PC-3 (cell line): ENCODE measurements around the gene PACRG. TPM values are rescaled to one million over a fixed set of nuclear protein-coding genes. Genes with fewer than 3 reads are reported as not detected.

Source experiments
- ATAC-seq: fragments of 200-7000 bp; cut with Tn5 transposase; 2 replicates; pipeline ENCODE4 v1.9.1; 2020; ENCODE audit warnings: mild to moderate bottlenecking, moderate library complexity
- BruUV-seq: library from RNA; stranded (reverse); fragments of 400-500 nt; replicated peaks from 2 replicates; lab custom pipeline; 2021; lab: Mats Ljungman, UMichigan
- CTCF ChIA-PET: fragments of 300-600 bp; sonication (Branson Sonifier 250); formaldehyde crosslinking; loops from one replicate; lab custom pipeline; 2022; ENCODE audit warnings: antibody characterized with exemption; lab: Charles Lee
- POLR2A ChIA-PET: fragments of 300-600 bp; sonication (Branson Sonifier 250); formaldehyde crosslinking; loops from one replicate; lab custom pipeline; 2022; ENCODE audit warnings: antibody characterized with exemption; ENCODE audit not compliant: unreplicated experiment; lab: Charles Lee
- DNase-seq: peaks from one replicate; pipeline ENCODE4 v3.0.0-alpha.2; 2015
- H2AFZ ChIP-seq: fragments of 300-600 bp; sonication (generic); 2 replicates; pipeline ENCODE4 v1.6.0; 2016; ENCODE audit warnings: antibody characterized with exemption, low read length
- H3F3A ChIP-seq: fragments of 300-600 bp; sonication (generic); one replicate; pipeline ENCODE4 v1.6.0; 2017; ENCODE audit warnings: antibody characterized with exemption, low read length, control low read depth, mild to moderate bottlenecking; ENCODE audit not compliant: unreplicated experiment
- H3K27ac ChIP-seq: fragments of 300-600 bp; sonication (generic); 2 replicates; pipeline ENCODE4 v1.5.1; 2016; ENCODE audit warnings: mild to moderate bottlenecking, low read length
- H3K27me3 ChIP-seq: fragments of 300-600 bp; sonication (generic); 2 replicates; pipeline ENCODE4 v1.6.1; 2016; ENCODE audit warnings: low read length, mixed read lengths
- H3K36me3 ChIP-seq: fragments of 300-600 bp; sonication (generic); 2 replicates; pipeline ENCODE4 v1.6.1; 2016; ENCODE audit warnings: low read depth, mixed run types, low read length, mixed read lengths
- H3K4me1 ChIP-seq: fragments of 300-600 bp; sonication (generic); 2 replicates; pipeline ENCODE4 v1.5.1; 2016; ENCODE audit warnings: low read length; ENCODE audit not compliant: insufficient read depth
- H3K4me2 ChIP-seq: fragments of 300-600 bp; sonication (generic); 2 replicates; pipeline ENCODE4 v1.6.0; 2016; ENCODE audit warnings: low read length
- H3K4me3 ChIP-seq: fragments of 300-600 bp; sonication (generic); 2 replicates; pipeline ENCODE4 v1.5.1; 2016; ENCODE audit warnings: mild to moderate bottlenecking, low read length, mixed read lengths
- H3K79me2 ChIP-seq: fragments of 300-600 bp; sonication (generic); 2 replicates; pipeline ENCODE4 v1.6.1; 2017; ENCODE audit warnings: low read length, mixed read lengths
- H3K9ac ChIP-seq: fragments of 300-600 bp; sonication (generic); 2 replicates; pipeline ENCODE4 v1.6.0; 2016; ENCODE audit warnings: mild to moderate bottlenecking, low read length
- H3K9me2 ChIP-seq: fragments of 300-600 bp; sonication (generic); replicated peaks from 2 replicates; pipeline ENCODE4 v1.6.1; 2016; ENCODE audit warnings: mixed run types, low read length, mixed read lengths
- H3K9me3 ChIP-seq: fragments of 300-600 bp; sonication (generic); 2 replicates; pipeline ENCODE4 v1.6.1; 2016; ENCODE audit warnings: low read length, mixed read lengths
- H4K20me1 ChIP-seq: fragments of 300-600 bp; sonication (generic); 2 replicates; pipeline ENCODE4 v1.6.1; 2016; ENCODE audit warnings: low read length, mixed read lengths
- EZH2 ChIP-seq: fragments of 300-600 bp; sonication (generic); IDR thresholded peaks from one replicate; pipeline ENCODE4 v1.6.1; 2017; ENCODE audit warnings: antibody characterized with exemption, mild to moderate bottlenecking, low read length; ENCODE audit not compliant: unreplicated experiment
- EZH2phosphoT487 ChIP-seq: fragments of 300-600 bp; sonication (generic); IDR thresholded peaks from 2 replicates; pipeline ENCODE4 v1.6.1; 2018; ENCODE audit warnings: mild to moderate bottlenecking, antibody characterized with exemption, low read length, borderline replicate concordance
- intact Hi-C: fragments of 100-400 bp; cut with micrococcal nuclease; formaldehyde crosslinking; loops from 2 replicates; pipeline ENCODE4 v1.9.0; 2023
- total RNA-seq: library from RNA; depleted of rRNA; stranded (reverse); fragments of >200 nt; gene quantifications from 2 replicates; pipeline ENCODE4 v1.2.3, GENCODE V29; 2014
- TF ChIP-seq, protein P1 (sequence below): fragments of 300-600 bp; sonication (generic); conservative IDR thresholded peaks from 2 replicates; pipeline ENCODE4 v1.5.1; 2017; ENCODE audit warnings: antibody characterized with exemption, low read depth, mild to moderate bottlenecking, low read length

The PACRG gene
- total RNA-seq, 1 experiment from 2014 or later, result not detected

DNA sequence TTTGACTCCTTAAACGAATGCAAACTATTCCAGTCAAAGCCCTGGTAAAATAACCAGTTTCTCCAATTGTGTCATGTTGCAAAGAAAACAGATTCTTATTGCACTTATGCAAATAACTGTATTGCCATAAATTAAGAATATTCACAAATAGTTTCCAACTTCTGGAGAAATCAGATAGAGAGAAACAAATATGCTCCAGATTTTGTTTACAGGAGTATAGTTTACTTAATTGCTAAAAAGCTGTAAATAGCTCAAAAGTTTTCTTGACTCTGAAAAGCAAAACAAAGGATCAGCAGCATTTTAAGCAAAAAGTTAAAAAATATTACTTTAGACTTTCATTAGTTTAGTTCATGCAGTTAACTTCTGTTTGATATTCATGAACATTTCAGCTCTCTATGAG is 304.2 kb downstream of the PACRG start:
- DNase-seq (no peak), ATAC-seq (no peak)
- ChIA-PET POLR2A (no interaction called here), CTCF (no interaction called here)
- Histone ChIP-seq H2AFZ (no peak overlapping the region), H3K4me2 (no peak overlapping the region), H3K9me2 (no peaks in the 10 kb centered on the region), H3K27ac (no peak overlapping the region), H3K9ac (no peak overlapping the region), H3K36me3 (no peaks in the 10 kb centered on the region), H3K79me2 (no peaks in the 10 kb centered on the region), H3K9me3 (no peaks in the 10 kb centered on the region), H3F3A (no peaks in the 10 kb centered on the region), H4K20me1 (no peaks in the 10 kb centered on the region), H3K27me3 (no peaks in the 10 kb centered on the region), H3K4me1 (no peaks in the 10 kb centered on the region), H3K4me3 (no peak overlapping the region)
- no TSS peak for BruUV-seq
- TF ChIP-seq, protein P1, sequence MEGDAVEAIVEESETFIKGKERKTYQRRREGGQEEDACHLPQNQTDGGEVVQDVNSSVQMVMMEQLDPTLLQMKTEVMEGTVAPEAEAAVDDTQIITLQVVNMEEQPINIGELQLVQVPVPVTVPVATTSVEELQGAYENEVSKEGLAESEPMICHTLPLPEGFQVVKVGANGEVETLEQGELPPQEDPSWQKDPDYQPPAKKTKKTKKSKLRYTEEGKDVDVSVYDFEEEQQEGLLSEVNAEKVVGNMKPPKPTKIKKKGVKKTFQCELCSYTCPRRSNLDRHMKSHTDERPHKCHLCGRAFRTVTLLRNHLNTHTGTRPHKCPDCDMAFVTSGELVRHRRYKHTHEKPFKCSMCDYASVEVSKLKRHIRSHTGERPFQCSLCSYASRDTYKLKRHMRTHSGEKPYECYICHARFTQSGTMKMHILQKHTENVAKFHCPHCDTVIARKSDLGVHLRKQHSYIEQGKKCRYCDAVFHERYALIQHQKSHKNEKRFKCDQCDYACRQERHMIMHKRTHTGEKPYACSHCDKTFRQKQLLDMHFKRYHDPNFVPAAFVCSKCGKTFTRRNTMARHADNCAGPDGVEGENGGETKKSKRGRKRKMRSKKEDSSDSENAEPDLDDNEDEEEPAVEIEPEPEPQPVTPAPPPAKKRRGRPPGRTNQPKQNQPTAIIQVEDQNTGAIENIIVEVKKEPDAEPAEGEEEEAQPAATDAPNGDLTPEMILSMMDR, result no peak
- intact Hi-C loops, result no loop called here

DNA sequence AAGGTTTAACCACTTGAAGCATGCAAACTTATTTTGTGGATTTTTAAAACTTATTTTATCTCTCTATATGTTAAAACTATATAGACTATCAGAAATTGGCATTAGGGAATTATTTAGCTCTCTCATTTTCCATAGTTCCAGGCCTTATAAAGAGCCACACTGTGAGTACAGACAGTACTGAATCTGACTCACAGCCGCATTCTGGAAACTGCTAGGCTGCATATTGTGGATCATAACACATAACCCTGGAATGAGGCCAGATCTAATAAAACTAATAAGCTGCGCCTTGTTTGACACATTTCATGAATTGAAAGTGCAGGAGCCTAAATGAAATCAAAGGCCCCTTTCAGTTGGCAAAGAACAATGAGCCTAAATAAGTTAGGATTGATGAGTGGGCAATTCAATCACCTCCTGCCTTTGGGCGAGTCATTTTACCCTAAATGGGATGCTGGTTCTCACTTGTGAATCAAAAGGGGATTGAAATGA is 308.4 kb downstream of the PACRG start:
- ChIA-PET CTCF (no interaction called here), POLR2A (no interaction called here)
- Histone ChIP-seq H3K9me3 (no peaks in the 10 kb centered on the region), H3K9ac (no peak overlapping the region), H3K4me3 (no peak overlapping the region), H2AFZ (no peak overlapping the region), H3K27ac (no peak overlapping the region), H4K20me1 (no peaks in the 10 kb centered on the region), H3K36me3 (no peaks in the 10 kb centered on the region), H3K79me2 (no peaks in the 10 kb centered on the region), H3F3A (no peaks in the 10 kb centered on the region), H3K9me2 (no peaks in the 10 kb centered on the region), H3K27me3 (no peaks in the 10 kb centered on the region), H3K4me2 (no peak overlapping the region), H3K4me1 (no peaks in the 10 kb centered on the region)
- TF ChIP-seq EZH2, result no peak
- TF ChIP-seq EZH2phosphoT487, result no peak
- TF ChIP-seq, protein P1, result no peak
- no peak for DNase-seq
- ATAC-seq, result no peak
- no TSS peak for BruUV-seq
- intact Hi-C loops, result no loop called here

DNA sequence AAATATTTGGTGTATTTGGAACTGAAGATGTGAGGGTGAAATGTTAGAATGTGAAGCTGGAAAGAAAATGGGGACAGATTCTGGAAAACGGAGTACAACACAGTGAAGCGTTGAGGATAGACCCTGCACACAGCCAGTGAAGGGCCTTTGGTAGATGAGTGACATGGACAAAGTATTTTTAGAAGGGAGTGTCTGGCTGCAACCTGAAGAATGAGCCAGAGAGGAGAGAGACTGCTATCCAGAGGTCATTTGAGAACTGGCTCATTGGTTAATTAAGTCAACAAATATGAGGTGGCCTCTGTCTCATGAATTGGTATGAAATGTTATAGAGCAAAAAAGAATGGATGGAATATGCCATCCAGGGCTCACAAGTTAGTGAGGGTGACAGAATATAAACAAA is 310.5 kb downstream of the PACRG start:
- no peaks in the 10 kb centered on the region for H4K20me1 ChIP-seq
- H3K9me2 ChIP-seq, result no peaks in the 10 kb centered on the region
- H3K27ac ChIP-seq, result no peak overlapping the region
- intact Hi-C loops, result no loop called here
- no peaks in the 10 kb centered on the region for H3K4me1 ChIP-seq
- no peaks in the 10 kb centered on the region for H3K27me3 ChIP-seq
- no TSS peak for BruUV-seq
- no peak overlapping the region for H2AFZ ChIP-seq
- TF ChIP-seq EZH2 (no peak), EZH2phosphoT487 (no peak)
- TF ChIP-seq, protein P1, result no peak
- DNase-seq (no peak), ATAC-seq (no peak)
- no peaks in the 10 kb centered on the region for H3K9me3 ChIP-seq
- H3K9ac ChIP-seq, result no peak overlapping the region
- ChIA-PET CTCF (no interaction called here), POLR2A (no interaction called here)
- H3K36me3 ChIP-seq, result no peaks in the 10 kb centered on the region
- no peaks in the 10 kb centered on the region for H3K79me2 ChIP-seq
- no peak overlapping the region for H3K4me3 ChIP-seq
- no peaks in the 10 kb centered on the region for H3F3A ChIP-seq
- H3K4me2 ChIP-seq, result no peak overlapping the region
